Neural cell (in vitro differentiated cells): Measurements from ENCODE around the gene GALNT13.

Experiments used
- CTCF ChIP-seq: fragments of 450-650 bp; IDR thresholded peaks from 2 replicates; pipeline ENCODE4 v1.5.1; 2014; ENCODE audit warnings: antibody characterized with exemption, mild to moderate bottlenecking, moderate library complexity; ENCODE audit not compliant: poor library complexity, severe bottlenecking
- EP300 ChIP-seq: fragments of 450-650 bp; conservative IDR thresholded peaks from 2 replicates; pipeline ENCODE4 v1.6.1; 2014; ENCODE audit warnings: antibody characterized with exemption, mild to moderate bottlenecking, moderate library complexity; ENCODE audit not compliant: poor library complexity, severe bottlenecking
- EZH2 ChIP-seq: fragments of 200-600, 300-800 bp; shearing (Covaris generic), sonication (generic); IDR thresholded peaks from 2 replicates; pipeline ENCODE4 v1.6.1; 2014; ENCODE audit warnings: antibody characterized with exemption, low read length, borderline replicate concordance, mild to moderate bottlenecking; ENCODE audit not compliant: insufficient read depth, poor library complexity, severe bottlenecking
- TAF1 ChIP-seq: IDR thresholded peaks from 2 replicates; pipeline ENCODE4 v1.6.1; 2012; ENCODE audit warnings: low read depth

- no peak for TF ChIP-seq CTCF
- no peak for TF ChIP-seq TAF1
- TF ChIP-seq EZH2, result no peak
- no peak for TF ChIP-seq EP300
Observed at GRCh38 chr2:154223726-154224125, 352.0 kb downstream of the GALNT13 start.
